Measurements from ENCODE around the gene U2AF1L4.

The U2AF1L4 gene

DNA sequence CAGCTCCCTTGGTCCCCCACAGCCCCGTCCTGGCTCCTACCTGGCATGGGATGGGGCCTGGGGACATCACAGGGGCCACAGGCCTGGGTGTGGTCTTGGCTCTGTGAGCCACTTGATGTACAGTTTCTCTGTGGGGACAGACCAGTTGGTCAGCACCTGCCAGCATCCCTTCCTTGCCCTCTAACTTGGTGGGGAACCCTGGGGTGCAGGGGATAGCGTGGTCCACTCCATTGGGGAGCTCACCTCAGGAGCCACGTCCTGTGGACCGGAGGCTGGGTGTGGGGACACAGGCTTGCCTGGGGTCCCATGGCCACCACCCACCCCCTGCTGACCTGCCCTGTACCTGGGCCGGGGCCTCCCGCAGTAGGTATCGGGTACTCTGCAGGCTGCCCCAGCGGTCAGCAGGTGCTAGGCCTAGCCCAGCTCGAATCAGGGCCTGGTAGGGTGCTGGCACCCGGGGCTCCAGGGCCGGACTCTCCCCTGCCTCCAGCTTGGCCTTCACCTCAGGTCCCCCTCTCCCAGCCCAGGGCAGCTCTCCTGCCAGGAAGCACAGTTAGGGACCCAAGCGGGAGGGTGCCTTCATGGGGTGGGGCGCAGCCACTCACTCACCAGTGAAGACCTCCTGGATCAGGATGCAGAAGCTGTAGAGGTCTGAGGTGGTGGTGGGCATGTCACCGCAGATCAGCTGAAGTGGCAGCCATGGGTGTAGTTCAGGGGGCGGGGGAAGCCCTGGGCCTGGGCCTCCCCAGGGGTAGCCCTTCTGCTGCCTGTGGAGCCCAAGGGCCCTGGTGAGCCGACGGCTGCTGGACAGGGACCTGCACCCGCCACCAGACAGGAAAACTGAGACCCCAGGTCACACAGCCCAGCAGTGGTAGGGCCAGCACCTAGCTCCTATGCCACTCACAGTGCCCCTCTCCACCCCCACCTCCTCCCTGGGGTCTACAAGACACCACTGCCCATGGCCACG is 45.0 kb upstream of the U2AF1L4 start:
- no peak for DNase-seq
- H3K36me3 ChIP-seq (ENCODE audit: control insufficient read depth in 4 of 4, insufficient read depth in 4 of 4, low read length in 3 of 4): peaks cover 0 to 18% (median 5%) of the 10 kb centered on the region in 4 experiments
- no peaks in the 10 kb centered on the region for H3K4me1 ChIP-seq (ENCODE audit: control extremely low read depth in 1 of 4, control insufficient read depth in 4 of 4, insufficient read depth in 4 of 4, low read length in 3 of 4)
- H3K27ac ChIP-seq (ENCODE audit: insufficient read depth in 1 of 2, low read depth in 1 of 2, low read length in 2 of 2, poor library complexity in 1 of 2, severe bottlenecking in 2 of 2): no peak overlapping the region
- POLR2A ChIA-PET: no interaction called here
- H3K4me3 ChIP-seq (ENCODE audit: control insufficient read depth in 1 of 7, extremely low read depth in 1 of 7, insufficient read depth in 4 of 7, low read depth in 2 of 7, low read length in 6 of 7): no peak overlapping the region
- no peaks in the 10 kb centered on the region for H3K9me3 ChIP-seq (ENCODE audit: control extremely low read depth in 1 of 5, control insufficient read depth in 4 of 5, insufficient read depth in 2 of 5, low read depth in 1 of 5, low read length in 4 of 5)
- no peaks in the 10 kb centered on the region for H3K27me3 ChIP-seq (replicated peaks in 2 of 5; ENCODE audit: control insufficient read depth in 4 of 5, insufficient read depth in 5 of 5, low read length in 4 of 5)
- 93% methylated on average over 15 of the region's 19 CpGs for WGBS (ENCODE audit: insufficient coverage)
- CTCF ChIA-PET: interaction anchor here (0.6 to 1.2 kb wide), 2 partner anchors 30 to 122 kb away, joined by 3 to 4 read pairs; no protein-coding TSS in a partner anchor

DNA sequence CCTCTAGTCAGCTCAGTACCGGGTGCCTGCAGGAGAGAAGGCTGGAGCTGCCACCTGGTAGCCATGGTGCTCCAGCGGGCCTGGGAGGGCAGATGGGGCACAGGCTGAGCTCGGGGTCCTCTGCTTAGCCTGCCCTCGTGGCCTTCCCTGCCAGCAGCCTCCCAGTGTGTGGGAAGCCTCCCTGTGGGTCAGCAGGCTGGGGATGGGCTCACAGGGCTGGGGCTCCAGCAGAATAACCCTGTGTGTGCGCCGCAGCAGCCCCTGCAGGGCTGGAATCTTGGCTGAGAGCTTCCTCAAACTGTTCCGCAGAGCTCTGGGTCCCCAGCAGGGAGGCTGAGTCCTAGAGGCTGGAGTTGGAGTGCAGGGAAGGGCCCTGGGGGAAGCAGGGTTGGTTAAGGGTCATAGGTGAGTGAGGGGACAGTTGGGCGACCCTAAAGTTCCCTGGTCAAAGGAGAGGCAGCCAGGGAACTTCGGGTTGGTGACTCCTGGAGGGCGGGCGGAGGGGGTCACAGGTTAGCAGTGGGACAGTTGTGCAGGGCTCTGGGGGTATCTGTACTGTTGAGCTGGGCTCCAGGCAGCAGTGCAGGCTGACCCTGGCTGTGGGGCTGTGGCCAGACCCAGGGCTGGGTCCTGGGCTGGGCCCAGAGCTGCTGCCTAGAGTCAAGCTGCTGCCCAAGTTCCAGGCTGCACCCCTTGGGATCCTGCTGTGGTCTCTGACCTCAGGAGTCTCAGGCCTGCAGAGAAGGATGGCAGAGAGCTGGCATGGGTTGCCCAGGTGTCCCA is 44.2 kb upstream of the U2AF1L4 start:
- CTCF ChIA-PET: interaction anchor here (0.6 to 1.3 kb wide), 3 partner anchors 11 to 123 kb away, joined by 3 to 4 read pairs (median 3); no protein-coding TSS in a partner anchor
- no peaks in the 10 kb centered on the region for H3K27me3 ChIP-seq (replicated peaks in 2 of 5; ENCODE audit: control insufficient read depth in 4 of 5, insufficient read depth in 5 of 5, low read length in 4 of 5)
- no peak overlapping the region for H3K4me3 ChIP-seq (ENCODE audit: control insufficient read depth in 1 of 7, extremely low read depth in 1 of 7, insufficient read depth in 4 of 7, low read depth in 2 of 7, low read length in 6 of 7)
- no peak for DNase-seq
- WGBS (ENCODE audit: insufficient coverage): 89% methylated on average over 8 of the region's 11 CpGs
- POLR2A ChIA-PET: no interaction called here
- peaks cover 0 to 23% (median 5%) of the 10 kb centered on the region in 4 experiments for H3K36me3 ChIP-seq (ENCODE audit: control insufficient read depth in 4 of 4, insufficient read depth in 4 of 4, low read length in 3 of 4)
- H3K4me1 ChIP-seq (ENCODE audit: control extremely low read depth in 1 of 4, control insufficient read depth in 4 of 4, insufficient read depth in 4 of 4, low read length in 3 of 4): no peaks in the 10 kb centered on the region
- no peaks in the 10 kb centered on the region for H3K9me3 ChIP-seq (ENCODE audit: control extremely low read depth in 1 of 5, control insufficient read depth in 4 of 5, insufficient read depth in 2 of 5, low read depth in 1 of 5, low read length in 4 of 5)
- H3K27ac ChIP-seq (ENCODE audit: insufficient read depth in 1 of 2, low read depth in 1 of 2, low read length in 2 of 2, poor library complexity in 1 of 2, severe bottlenecking in 2 of 2): no peak overlapping the region

DNA sequence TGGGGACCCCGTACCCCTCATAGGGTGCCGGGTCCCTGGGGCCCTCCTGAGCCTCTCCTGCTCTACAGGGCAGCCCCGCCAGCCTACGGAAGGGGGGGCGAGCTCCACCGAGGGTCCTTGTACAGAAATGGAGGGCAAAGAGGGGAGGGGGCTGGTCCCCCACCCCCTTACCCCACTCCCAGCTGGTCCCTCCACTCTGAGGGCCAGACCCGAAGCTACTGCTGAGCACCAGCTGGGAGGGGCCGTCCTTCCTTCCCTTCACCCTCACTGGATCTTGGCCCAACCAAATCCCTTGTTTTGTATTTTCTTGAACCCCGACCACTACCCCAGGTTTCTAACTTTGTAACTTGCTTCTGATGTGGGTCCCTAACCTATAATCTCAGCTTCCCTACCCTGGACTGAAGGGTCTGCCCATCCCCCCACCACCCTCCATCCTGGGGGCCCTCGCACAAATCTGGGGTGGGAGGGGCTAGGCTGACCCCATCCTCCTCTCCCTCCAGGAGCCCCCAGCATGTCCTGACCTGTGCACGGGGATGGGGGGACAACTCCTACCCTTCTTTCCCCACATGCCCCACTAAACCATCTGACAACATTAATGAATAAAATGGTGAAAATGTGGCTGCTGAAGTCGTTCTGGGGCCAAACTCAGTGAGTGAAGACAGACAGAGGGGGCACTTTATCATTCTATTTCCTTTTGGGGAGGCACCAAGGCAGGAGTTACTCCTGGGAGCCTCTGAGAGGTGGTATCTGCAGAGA is 43.2 kb upstream of the U2AF1L4 start:
- Histone ChIP-seq H3K9me3 (ENCODE audit: control extremely low read depth in 1 of 5, control insufficient read depth in 4 of 5, insufficient read depth in 2 of 5, low read depth in 1 of 5, low read length in 4 of 5) (no peaks in the 10 kb centered on the region), H3K36me3 (ENCODE audit: control insufficient read depth in 4 of 4, insufficient read depth in 4 of 4, low read length in 3 of 4) (peaks cover 0 to 26% (median 5%) of the 10 kb centered on the region in 4 experiments), H3K27ac (ENCODE audit: insufficient read depth in 1 of 2, low read depth in 1 of 2, low read length in 2 of 2, poor library complexity in 1 of 2, severe bottlenecking in 2 of 2) (no peak overlapping the region), H3K27me3 (replicated peaks in 2 of 5; ENCODE audit: control insufficient read depth in 4 of 5, insufficient read depth in 5 of 5, low read length in 4 of 5) (no peaks in the 10 kb centered on the region), H3K4me1 (ENCODE audit: control extremely low read depth in 1 of 4, control insufficient read depth in 4 of 4, insufficient read depth in 4 of 4, low read length in 3 of 4) (no peaks in the 10 kb centered on the region), H3K4me3 (ENCODE audit: control insufficient read depth in 1 of 7, extremely low read depth in 1 of 7, insufficient read depth in 4 of 7, low read depth in 2 of 7, low read length in 6 of 7) (no peak overlapping the region)
- WGBS (ENCODE audit: insufficient coverage): 87% methylated on average over 5 of the region's 12 CpGs
- POLR2A ChIA-PET: no interaction called here
- DNase-seq: no peak
- CTCF ChIA-PET: interaction anchor here (1.3 kb wide), 1 partner anchor 10 kb away, joined by 3 read pairs; no protein-coding TSS in a partner anchor

DNA sequence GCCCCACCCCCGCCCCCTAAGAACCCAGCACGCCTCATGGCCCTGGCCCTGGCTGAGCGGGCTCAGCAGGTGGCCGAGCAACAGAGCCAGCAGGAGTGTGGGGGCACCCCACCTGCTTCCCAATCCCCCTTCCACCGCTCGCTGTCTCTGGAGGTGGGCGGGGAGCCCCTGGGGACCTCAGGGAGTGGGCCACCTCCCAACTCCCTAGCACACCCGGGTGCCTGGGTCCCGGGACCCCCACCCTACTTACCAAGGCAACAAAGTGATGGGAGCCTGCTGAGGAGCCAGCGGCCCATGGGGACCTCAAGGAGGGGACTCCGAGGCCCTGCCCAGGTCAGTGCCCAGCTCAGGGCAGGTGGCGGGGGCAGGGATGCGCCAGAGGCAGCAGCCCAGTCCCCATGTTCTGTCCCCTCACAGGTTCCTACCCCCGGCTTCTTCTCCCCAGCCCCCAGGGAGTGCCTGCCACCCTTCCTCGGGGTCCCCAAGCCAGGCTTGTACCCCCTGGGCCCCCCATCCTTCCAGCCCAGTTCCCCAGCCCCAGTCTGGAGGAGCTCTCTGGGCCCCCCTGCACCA is 42.1 kb upstream of the U2AF1L4 start:
- Histone ChIP-seq H3K4me3 (ENCODE audit: control insufficient read depth in 1 of 7, extremely low read depth in 1 of 7, insufficient read depth in 4 of 7, low read depth in 2 of 7, low read length in 6 of 7) (no peak overlapping the region), H3K27ac (ENCODE audit: insufficient read depth in 1 of 2, low read depth in 1 of 2, low read length in 2 of 2, poor library complexity in 1 of 2, severe bottlenecking in 2 of 2) (no peak overlapping the region), H3K4me1 (ENCODE audit: control extremely low read depth in 1 of 4, control insufficient read depth in 4 of 4, insufficient read depth in 4 of 4, low read length in 3 of 4) (no peaks in the 10 kb centered on the region), H3K27me3 (replicated peaks in 2 of 5; ENCODE audit: control insufficient read depth in 4 of 5, insufficient read depth in 5 of 5, low read length in 4 of 5) (no peaks in the 10 kb centered on the region), H3K36me3 (ENCODE audit: control insufficient read depth in 4 of 4, insufficient read depth in 4 of 4, low read length in 3 of 4) (peaks cover 0 to 36% (median 9%) of the 10 kb centered on the region in 4 experiments), H3K9me3 (ENCODE audit: control extremely low read depth in 1 of 5, control insufficient read depth in 4 of 5, insufficient read depth in 2 of 5, low read depth in 1 of 5, low read length in 4 of 5) (no peaks in the 10 kb centered on the region)
- ChIA-PET CTCF (no interaction called here), POLR2A (no interaction called here)
- 99% methylated on average over 9 of the region's 15 CpGs for WGBS (ENCODE audit: insufficient coverage)
- no peak for DNase-seq

DNA sequence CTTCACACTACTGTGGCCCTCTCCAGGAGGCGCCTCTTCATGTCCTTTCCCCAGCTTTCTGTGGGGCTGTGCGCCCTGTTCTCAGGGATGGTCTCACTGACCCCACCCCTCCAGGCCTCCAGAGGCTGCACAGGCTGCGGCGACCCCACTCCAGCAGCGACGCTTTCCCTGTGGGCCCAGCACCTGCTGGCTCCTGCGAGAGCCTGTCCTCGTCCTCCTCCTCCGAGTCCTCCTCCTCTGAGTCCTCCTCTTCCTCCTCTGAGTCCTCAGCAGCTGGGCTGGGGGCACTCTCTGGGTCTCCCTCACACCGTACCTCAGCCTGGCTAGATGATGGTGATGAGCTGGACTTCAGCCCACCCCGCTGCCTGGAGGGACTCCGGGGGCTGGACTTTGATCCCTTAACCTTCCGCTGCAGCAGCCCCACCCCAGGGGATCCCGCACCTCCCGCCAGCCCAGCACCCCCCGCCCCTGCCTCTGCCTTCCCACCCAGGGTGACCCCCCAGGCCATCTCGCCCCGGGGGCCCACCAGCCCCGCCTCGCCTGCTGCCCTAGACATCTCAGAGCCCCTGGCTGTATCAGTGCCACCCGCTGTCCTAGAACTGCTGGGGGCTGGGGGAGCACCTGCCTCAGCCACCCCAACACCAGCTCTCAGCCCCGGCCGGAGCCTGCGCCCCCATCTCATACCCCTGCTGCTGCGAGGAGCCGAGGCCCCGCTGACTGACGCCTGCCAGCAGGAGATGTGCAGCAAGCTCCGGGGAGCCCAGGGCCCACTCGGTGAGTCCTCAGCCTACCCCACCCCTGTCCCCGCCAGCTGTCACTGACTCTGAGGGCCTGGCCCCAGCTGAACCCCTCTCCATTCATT is 41.3 kb upstream of the U2AF1L4 start:
- no peak overlapping the region for H3K4me3 ChIP-seq (ENCODE audit: control insufficient read depth in 1 of 7, extremely low read depth in 1 of 7, insufficient read depth in 4 of 7, low read depth in 2 of 7, low read length in 6 of 7)
- CTCF ChIA-PET: no interaction called here
- WGBS (ENCODE audit: insufficient coverage): 96% methylated on average over 27 of the region's 31 CpGs
- no peaks in the 10 kb centered on the region for H3K4me1 ChIP-seq (ENCODE audit: control extremely low read depth in 1 of 4, control insufficient read depth in 4 of 4, insufficient read depth in 4 of 4, low read length in 3 of 4)
- no peak for DNase-seq
- no peak overlapping the region for H3K27ac ChIP-seq (ENCODE audit: insufficient read depth in 1 of 2, low read depth in 1 of 2, low read length in 2 of 2, poor library complexity in 1 of 2, severe bottlenecking in 2 of 2)
- peaks cover 0 to 44% (median 13%) of the 10 kb centered on the region in 4 experiments for H3K36me3 ChIP-seq (ENCODE audit: control insufficient read depth in 4 of 4, insufficient read depth in 4 of 4, low read length in 3 of 4)
- no peaks in the 10 kb centered on the region for H3K9me3 ChIP-seq (ENCODE audit: control extremely low read depth in 1 of 5, control insufficient read depth in 4 of 5, insufficient read depth in 2 of 5, low read depth in 1 of 5, low read length in 4 of 5)
- POLR2A ChIA-PET: no interaction called here
- H3K27me3 ChIP-seq (replicated peaks in 2 of 5; ENCODE audit: control insufficient read depth in 4 of 5, insufficient read depth in 5 of 5, low read length in 4 of 5): no peaks in the 10 kb centered on the region

DNA sequence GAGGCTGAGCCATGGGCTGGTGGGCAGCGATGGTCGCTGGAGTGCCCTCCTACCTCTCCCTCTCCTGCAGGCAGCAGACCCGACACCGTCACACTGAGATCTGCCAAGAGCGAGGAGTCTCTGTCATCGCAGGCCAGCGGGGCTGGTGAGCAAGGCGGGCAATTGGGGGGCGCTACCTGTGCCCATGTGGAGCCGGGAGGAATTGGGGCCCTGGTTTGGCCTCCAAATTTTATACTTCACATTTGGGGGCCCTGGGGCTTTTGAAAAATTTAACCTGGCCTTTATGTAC is 40.1 kb upstream of the U2AF1L4 start:
- POLR2A ChIA-PET: no interaction called here
- CTCF ChIA-PET: no interaction called here

More for the DNA sequence above, 40.1 kb upstream of the U2AF1L4 start:
- H3K4me1 ChIP-seq (ENCODE audit: control extremely low read depth in 1 of 4, control insufficient read depth in 4 of 4, insufficient read depth in 4 of 4, low read length in 3 of 4): no peaks in the 10 kb centered on the region
- WGBS (ENCODE audit: insufficient coverage): 94% methylated on average over 6 of the region's 10 CpGs
- H3K9me3 ChIP-seq (ENCODE audit: control extremely low read depth in 1 of 5, control insufficient read depth in 4 of 5, insufficient read depth in 2 of 5, low read depth in 1 of 5, low read length in 4 of 5): no peaks in the 10 kb centered on the region
- no peaks in the 10 kb centered on the region for H3K27me3 ChIP-seq (replicated peaks in 2 of 5; ENCODE audit: control insufficient read depth in 4 of 5, insufficient read depth in 5 of 5, low read length in 4 of 5)
- no peak overlapping the region for H3K4me3 ChIP-seq (ENCODE audit: control insufficient read depth in 1 of 7, extremely low read depth in 1 of 7, insufficient read depth in 4 of 7, low read depth in 2 of 7, low read length in 6 of 7)
- no peak overlapping the region for H3K27ac ChIP-seq (ENCODE audit: insufficient read depth in 1 of 2, low read depth in 1 of 2, low read length in 2 of 2, poor library complexity in 1 of 2, severe bottlenecking in 2 of 2)
- H3K36me3 ChIP-seq (ENCODE audit: control insufficient read depth in 4 of 4, insufficient read depth in 4 of 4, low read length in 3 of 4): peaks cover 4 to 55% (median 17%) of the 10 kb centered on the region in 4 experiments
- DNase-seq: no peak

All from common myeloid progenitor, CD34-positive (primary cell).